Brain pericyte (primary cell): ENCODE data around the gene OSMR.

Experiments used
- DNase-seq: peaks from one replicate; pipeline ENCODE4 v3.0.0-alpha.2; 2012; ENCODE audit warnings: low read depth, low spot score

Gene OSMR

GRCh38 chr5:38845526-38846378, at the start of gene OSMR:
Gene OSMR, plus strand, starts transcription at chr5:38846012. Its CDS starts 23,033 bp downstream, at chr5:38869045.
- DNase-seq = peak; percentile 88

- no peak for DNase-seq
Measured at GRCh38 chr5:38796742-38797108, 49.1 kb upstream of the OSMR start.

- no peak for DNase-seq
Measured at GRCh38 chr5:38797838-38798237, 48.0 kb upstream of the OSMR start.

GRCh38 chr5:38799556-38800377, 46.0 kb upstream of the OSMR start:
- no peak for DNase-seq

- DNase-seq = no peak
Measured at GRCh38 chr5:38800515-38800914, 45.3 kb upstream of the OSMR start.

GRCh38 chr5:38802125-38802524, 43.7 kb upstream of the OSMR start:
- no peak for DNase-seq

GRCh38 chr5:38803246-38803645, 42.6 kb upstream of the OSMR start:
- DNase-seq = no peak

- DNase-seq = peak; percentile 76
Measured at GRCh38 chr5:38806775-38807258, 39.0 kb upstream of the OSMR start.

GRCh38 chr5:38807570-38808483, 38.0 kb upstream of the OSMR start:
- no peak for DNase-seq

GRCh38 chr5:38808666-38809343, 37.0 kb upstream of the OSMR start:
- no peak for DNase-seq

GRCh38 chr5:38809388-38810359, 36.1 kb upstream of the OSMR start:
- DNase-seq = peak; percentile 59

- no peak for DNase-seq
Measured at GRCh38 chr5:38814879-38815278, 30.9 kb upstream of the OSMR start.

- no peak for DNase-seq
Measured at GRCh38 chr5:38816083-38817030, 29.5 kb upstream of the OSMR start.

- no peak for DNase-seq
Measured at GRCh38 chr5:38821679-38822078, 24.1 kb upstream of the OSMR start.

GRCh38 chr5:38823503-38823902, 22.3 kb upstream of the OSMR start:
- no peak for DNase-seq

- DNase-seq = no peak
Measured at GRCh38 chr5:38824821-38825220, 21.0 kb upstream of the OSMR start.

- DNase-seq = no peak
Measured at GRCh38 chr5:38825494-38825893, 20.3 kb upstream of the OSMR start.

GRCh38 chr5:38827525-38827924, 18.3 kb upstream of the OSMR start:
- DNase-seq = no peak
